Heart right ventricle (tissue), 16 donors: ENCODE data around the gene INTU. TPM values are rescaled to one million over a fixed set of nuclear protein-coding genes. Genes with fewer than 3 reads are reported as not detected.
A peak's percentile ranks its signal among the peaks of the same experiment; 100 is the strongest.
"Not testable (repeated sequence)": the region's sequence is repeated elsewhere in the genome, so short reads cannot be mapped to it uniquely, and the experiment has no call there.

ENCODE experiments used
- ATAC-seq, 8 donors: fragments of 200-7000 bp; cut with Tn5 transposase; one replicate each; pipeline ENCODE4 v1.9.1; 2020; ENCODE audit warnings: mild to moderate bottlenecking in 8 of 8, moderate library complexity in 8 of 8, moderate number of reproducible peaks in 1 of 8
- DNase-seq, 2 donors: peaks; one replicate each; pipeline ENCODE4 v3.0.0-alpha.2; 2020
- H3K27ac ChIP-seq, 10 donors: fragments of 200-600 bp; sonication (generic) in 2 of 10; one replicate each; pipeline versions ENCODE4 v1.5.0 to v1.8.0; 2020 to 2022; ENCODE audit warnings: mild to moderate bottlenecking in 3 of 10
- H3K27me3 ChIP-seq, 7 donors: fragments of 200-600 bp; one replicate each; pipeline ENCODE4 v1.8.0; 2021 to 2022; ENCODE audit warnings: mild to moderate bottlenecking in 2 of 7
- H3K36me3 ChIP-seq, 9 donors: fragments of 200-600 bp; sonication (generic) in 1 of 9; one replicate each; pipeline versions ENCODE4 v1.5.0 to v1.8.0; 2020 to 2022; ENCODE audit warnings: mild to moderate bottlenecking in 2 of 9
- H3K4me1 ChIP-seq, 9 donors: fragments of 200-600 bp; sonication (generic) in 1 of 9; one replicate each; pipeline versions ENCODE4 v1.5.0 to v1.8.0; 2020 to 2022; ENCODE audit warnings: mild to moderate bottlenecking in 4 of 9
- H3K4me3 ChIP-seq, 10 donors: fragments of 200-600 bp; sonication (generic) in 2 of 10; one replicate each; pipeline versions ENCODE4 v1.5.0 to v1.8.0; 2020 to 2022; ENCODE audit warnings: mild to moderate bottlenecking in 7 of 10, moderate library complexity in 2 of 10
- H3K9me3 ChIP-seq, 11 donors: fragments of 200-600 bp in 10 of 11; sonication (generic) in 2 of 11; one replicate each; pipeline versions ENCODE4 v1.5.0 to v1.8.0; 2013 to 2022; ENCODE audit warnings: mild to moderate bottlenecking in 2 of 11, control low read depth in 1 of 11, moderate library complexity in 1 of 11
- WGBS, 2 donors: extraction: QIAGEN DNeasy Blood & Tissue Kit; methylation state at CpG; one replicate each; pipeline ENCODE4 v1.1.7; 2013; ENCODE audit warnings: inconsistent platforms in 1 of 2; 5-methylcytosine and 5-hydroxymethylcytosine counted together
- intact Hi-C, 10 donors: fragments of 100-400 bp; cut with DNase I; formaldehyde crosslinking; loops; one replicate each; pipeline versions ENCODE4 v1.11.1 to v1.14.2; 2022
- polyA plus RNA-seq, 2 donors: library from polyadenylated mRNA; stranded (reverse); fragments of 200-250 nt; gene quantifications; one replicate each; pipeline ENCODE4 v1.2.3, GENCODE V29; 2013
- total RNA-seq, 10 donors: library from RNA; stranded (reverse); fragmentation: NEBNext Ultra II Directional in 3 of 10; extraction: Animal tissue kit (Norgen Biotek cat#: 25700) in 3 of 10; gene quantifications; one replicate each; pipeline versions ENCODE4 v1.2.1 to v1.2.4, GENCODE V29; 2021 to 2023
- TF ChIP-seq, protein P1 (sequence below), 9 donors: fragments of 200-600 bp; sonication (generic) in 2 of 9; IDR thresholded peaks; one replicate each; pipeline versions ENCODE4 v1.5.0 to v1.8.0; 2021 to 2022; ENCODE audit warnings: antibody characterized with exemption in 9 of 9, mild to moderate bottlenecking in 5 of 9, moderate library complexity in 1 of 9
- donor health status: Arrhythmogenic right ventricular cardiomyopathy.
- donor health status: ischemic (EF 13 %, LVEDD 7.1; RV severe dilation, severe dysfunction).
- donor health status: healthy with polysubstance abuse.
- donor health status: DM: no; HTN: yes; CAD: no.
- donor health status: DM: no; HTN: no; CAD: no.
- donor health status: ischemic (EF 25% LVEDD 6.9; RV normal size, moderate dysfunction).
- donor health status: ischemic (EF 25% LVEDD 5.7; RV mildly dilated, moderate dysfunction).
- donor health status: healthy.
- donor health status: DM: yes; HTN: yes; CAD: no.
- donor health status: Ischemic cardiomyopathy.
- donor health status: ischemic (EF 35%, LVEDD 5.7; RV mildly dilated, moderate dysfunction).
- donor health status: nonischemic (EF 11% LVEDD 7.7; RV severe dilation, severe dysfunction).
- donor health status: DM: yes; HTN: yes; CAD: no.
- donor health status: PGD.
- donor health status: ischemic (EF 29% LVEDD 5.4; RV normal size, mild dysfunction).
- donor health status: nonischemic (EF 23%, LVEDD 6.1; RV moderate dilation, normal function).

Gene INTU
- total and polyA plus RNA-seq, 12 donors = 1.3 to 8.9 (median 4.5) TPM

DNA sequence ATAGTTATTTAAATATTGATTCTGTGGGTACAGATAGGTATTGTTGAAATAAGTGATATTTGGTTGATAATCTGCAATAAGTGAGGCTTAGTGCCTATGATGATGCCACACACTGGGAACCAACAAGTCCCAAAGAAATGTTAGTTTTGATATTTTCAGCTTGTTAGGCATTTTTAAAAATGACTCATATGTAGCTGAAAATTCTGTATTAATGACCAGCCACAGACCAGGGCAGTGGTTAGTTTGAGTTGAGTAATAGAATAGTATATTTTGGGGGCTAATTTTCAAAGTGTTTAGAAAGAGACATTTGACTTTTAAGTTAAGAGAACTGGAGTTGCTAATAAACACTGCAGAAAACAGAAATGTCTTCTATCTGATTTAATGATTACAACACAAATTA lies 9.4 kb downstream of the INTU start:
- Histone ChIP-seq H3K4me1 (peaks cover 0 to 6% (median 0%) of the 10 kb centered on the region in 9 donors), H3K9me3 (peaks cover 0 to 4% (median 0%) of the 10 kb centered on the region in 11 donors), H3K36me3 (peaks cover 0 to 27% (median 7%) of the 10 kb centered on the region in 9 donors), H3K4me3 (peak overlapping the region in 1 of 10 donors; percentile 9), H3K27ac (no peak overlapping the region), H3K27me3 (no peaks in the 10 kb centered on the region)
- no peak for ATAC-seq
- intact Hi-C loops = no loop called here
- TF ChIP-seq, protein P1, sequence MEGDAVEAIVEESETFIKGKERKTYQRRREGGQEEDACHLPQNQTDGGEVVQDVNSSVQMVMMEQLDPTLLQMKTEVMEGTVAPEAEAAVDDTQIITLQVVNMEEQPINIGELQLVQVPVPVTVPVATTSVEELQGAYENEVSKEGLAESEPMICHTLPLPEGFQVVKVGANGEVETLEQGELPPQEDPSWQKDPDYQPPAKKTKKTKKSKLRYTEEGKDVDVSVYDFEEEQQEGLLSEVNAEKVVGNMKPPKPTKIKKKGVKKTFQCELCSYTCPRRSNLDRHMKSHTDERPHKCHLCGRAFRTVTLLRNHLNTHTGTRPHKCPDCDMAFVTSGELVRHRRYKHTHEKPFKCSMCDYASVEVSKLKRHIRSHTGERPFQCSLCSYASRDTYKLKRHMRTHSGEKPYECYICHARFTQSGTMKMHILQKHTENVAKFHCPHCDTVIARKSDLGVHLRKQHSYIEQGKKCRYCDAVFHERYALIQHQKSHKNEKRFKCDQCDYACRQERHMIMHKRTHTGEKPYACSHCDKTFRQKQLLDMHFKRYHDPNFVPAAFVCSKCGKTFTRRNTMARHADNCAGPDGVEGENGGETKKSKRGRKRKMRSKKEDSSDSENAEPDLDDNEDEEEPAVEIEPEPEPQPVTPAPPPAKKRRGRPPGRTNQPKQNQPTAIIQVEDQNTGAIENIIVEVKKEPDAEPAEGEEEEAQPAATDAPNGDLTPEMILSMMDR (IDR thresholded peaks at IDR 0.05) = no peak
- DNase-seq = no peak

DNA sequence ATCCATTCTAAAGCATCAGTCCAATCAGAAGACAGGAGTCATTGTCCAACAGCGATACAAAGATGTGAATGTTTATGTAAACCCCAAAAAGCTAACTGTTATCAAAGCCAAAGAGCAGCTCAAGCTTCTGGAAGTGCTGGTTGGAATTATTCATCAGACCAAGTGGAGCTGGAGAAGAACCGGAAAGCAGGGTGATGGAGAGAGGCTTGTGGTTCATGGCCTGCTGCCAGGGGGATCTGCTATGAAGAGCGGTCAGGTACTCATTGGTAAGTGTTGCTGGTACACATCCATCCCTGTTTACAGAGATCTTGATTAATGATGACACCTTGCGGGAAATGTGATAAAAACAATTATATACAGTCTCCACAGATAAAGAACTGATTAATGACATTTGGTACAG lies 11.0 kb downstream of the INTU start:
- no peak overlapping the region for H3K4me3 ChIP-seq
- no peak overlapping the region for H3K27ac ChIP-seq
- WGBS, 2 donors = 97% methylated on average over 4 of the region's 4 CpGs
- H3K4me1 ChIP-seq = peaks cover 0 to 6% (median 0%) of the 10 kb centered on the region in 9 donors
- H3K27me3 ChIP-seq = no peaks in the 10 kb centered on the region
- DNase-seq = no peak
- H3K36me3 ChIP-seq = peaks cover 0 to 30% (median 7%) of the 10 kb centered on the region in 9 donors
- intact Hi-C loops = no loop called here
- peaks cover 0 to 6% (median 0%) of the 10 kb centered on the region in 11 donors for H3K9me3 ChIP-seq
- no peak for ATAC-seq
- TF ChIP-seq, protein P1 (IDR thresholded peaks at IDR 0.05) = no peak

DNA sequence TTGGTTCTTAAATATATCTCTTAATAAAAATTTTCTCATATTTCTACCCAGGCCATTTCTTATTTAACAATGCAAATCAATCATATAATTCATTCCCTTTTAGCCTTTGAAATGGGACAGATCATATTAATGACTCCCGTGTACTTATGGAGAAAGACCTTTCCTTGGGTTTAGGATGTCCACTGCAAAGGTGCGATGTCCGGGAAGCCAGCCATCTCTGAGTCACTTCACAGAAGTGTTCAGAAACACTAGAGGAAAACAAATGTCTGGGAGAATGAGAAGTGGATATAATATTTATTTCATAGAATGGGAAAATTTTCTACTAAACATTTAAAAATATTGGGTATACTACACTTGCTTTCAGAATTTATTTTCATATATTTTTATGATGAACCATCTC lies 15.3 kb downstream of the INTU start:
- Histone ChIP-seq H3K4me3 (no peak overlapping the region), H3K36me3 (peaks cover 0 to 30% (median 7%) of the 10 kb centered on the region in 9 donors), H3K27ac (no peak overlapping the region), H3K4me1 (no peaks in the 10 kb centered on the region), H3K9me3 (peaks cover 0 to 6% (median 0%) of the 10 kb centered on the region in 11 donors), H3K27me3 (no peaks in the 10 kb centered on the region)
- DNase-seq (no peak), ATAC-seq (no peak)
- intact Hi-C loops = no loop called here
- TF ChIP-seq, protein P1 (IDR thresholded peaks at IDR 0.05) = no peak
- 91 to 94% methylated on average over 3 of the region's 3 CpGs for WGBS, 2 donors

DNA sequence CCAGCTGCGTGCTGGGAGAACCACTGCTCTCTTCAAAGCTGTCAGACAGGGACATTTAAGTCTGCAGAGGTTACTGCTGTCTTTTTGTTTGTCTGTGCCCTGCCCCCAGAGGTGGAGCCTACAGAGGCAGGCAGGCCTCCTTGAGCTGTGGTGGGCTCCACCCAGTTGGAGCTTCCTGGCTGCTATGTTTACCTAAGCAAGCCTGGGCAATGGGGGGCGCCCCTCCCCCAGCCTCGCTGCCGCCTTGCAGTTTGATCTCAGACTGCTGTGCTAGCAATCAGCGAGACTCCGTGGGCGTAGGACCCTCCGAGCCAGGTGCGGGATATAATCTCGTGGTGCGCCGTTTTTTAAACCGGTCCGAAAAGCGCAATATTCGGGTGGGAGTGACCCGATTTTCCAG lies 22.8 kb downstream of the INTU start:
- not testable (repeated sequence) for H3K27ac ChIP-seq, DNase-seq

DNA sequence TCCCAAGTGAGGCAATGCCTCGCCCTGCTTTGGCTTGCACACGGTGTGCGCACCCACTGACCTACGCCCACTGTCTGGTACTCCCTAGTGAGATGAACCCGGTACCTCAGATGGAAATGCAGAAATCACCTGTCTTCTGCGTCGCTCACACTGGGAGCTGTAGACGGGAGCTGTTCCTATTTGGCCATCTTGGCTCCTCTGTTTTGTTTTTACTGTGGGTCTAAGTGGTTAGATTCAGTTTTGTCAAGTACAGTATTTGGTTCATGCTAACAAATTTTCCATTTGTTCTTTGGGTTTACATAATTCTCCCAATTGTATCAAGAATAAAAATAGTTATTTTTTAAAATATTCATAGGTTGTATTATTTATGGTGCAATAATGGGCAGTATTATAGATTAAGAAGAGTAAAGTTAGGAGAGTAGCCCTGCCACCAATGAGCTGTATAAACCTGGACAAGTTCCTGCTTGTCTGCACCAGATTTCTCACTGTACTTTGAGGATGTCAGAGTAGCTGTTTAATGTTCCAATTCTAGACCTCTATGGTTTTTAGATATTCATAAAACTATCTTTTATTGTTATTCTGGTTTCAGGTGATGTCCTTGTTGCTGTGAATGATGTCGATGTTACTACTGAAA lies 23.4 kb downstream of the INTU start:
- peaks cover 0 to 21% (median 0%) of the 10 kb centered on the region in 9 donors for H3K36me3 ChIP-seq
- H3K27me3 ChIP-seq = no peaks in the 10 kb centered on the region
- WGBS, 2 donors = 78 to 90% methylated on average over 9 of the region's 9 CpGs
- TF ChIP-seq, protein P1 (IDR thresholded peaks at IDR 0.05) = no peak
- H3K4me1 ChIP-seq = no peaks in the 10 kb centered on the region
- H3K9me3 ChIP-seq = no peaks in the 10 kb centered on the region
- no peak overlapping the region for H3K4me3 ChIP-seq
- DNase-seq (no peak), ATAC-seq (no peak)
- intact Hi-C loops = no loop called here
- no peak overlapping the region for H3K27ac ChIP-seq

More for the DNA sequence above, 22.8 kb downstream of the INTU start:
- intact Hi-C loops, H3K9me3 ChIP-seq, ATAC-seq, H3K27me3 ChIP-seq, H3K4me3 ChIP-seq, H3K4me1 ChIP-seq: not testable (repeated sequence)
- peaks cover 0 to 21% (median 0%) of the 10 kb centered on the region in 9 donors for H3K36me3 ChIP-seq
- 79 to 98% methylated on average over 3 of the region's 17 CpGs for WGBS, 2 donors
